ENCODE data around the gene PAM16. TPM values are rescaled to one million over a fixed set of nuclear protein-coding genes. Genes with fewer than 3 reads are reported as not detected.
"Not testable (repeated sequence)": the region's sequence is repeated elsewhere in the genome, so short reads cannot be mapped to it uniquely, and the experiment has no call there.

PAM16 gene
- total and polyA plus RNA-seq, 4 donors: 18.3 to 55.3 (median 38.4) TPM

DNA sequence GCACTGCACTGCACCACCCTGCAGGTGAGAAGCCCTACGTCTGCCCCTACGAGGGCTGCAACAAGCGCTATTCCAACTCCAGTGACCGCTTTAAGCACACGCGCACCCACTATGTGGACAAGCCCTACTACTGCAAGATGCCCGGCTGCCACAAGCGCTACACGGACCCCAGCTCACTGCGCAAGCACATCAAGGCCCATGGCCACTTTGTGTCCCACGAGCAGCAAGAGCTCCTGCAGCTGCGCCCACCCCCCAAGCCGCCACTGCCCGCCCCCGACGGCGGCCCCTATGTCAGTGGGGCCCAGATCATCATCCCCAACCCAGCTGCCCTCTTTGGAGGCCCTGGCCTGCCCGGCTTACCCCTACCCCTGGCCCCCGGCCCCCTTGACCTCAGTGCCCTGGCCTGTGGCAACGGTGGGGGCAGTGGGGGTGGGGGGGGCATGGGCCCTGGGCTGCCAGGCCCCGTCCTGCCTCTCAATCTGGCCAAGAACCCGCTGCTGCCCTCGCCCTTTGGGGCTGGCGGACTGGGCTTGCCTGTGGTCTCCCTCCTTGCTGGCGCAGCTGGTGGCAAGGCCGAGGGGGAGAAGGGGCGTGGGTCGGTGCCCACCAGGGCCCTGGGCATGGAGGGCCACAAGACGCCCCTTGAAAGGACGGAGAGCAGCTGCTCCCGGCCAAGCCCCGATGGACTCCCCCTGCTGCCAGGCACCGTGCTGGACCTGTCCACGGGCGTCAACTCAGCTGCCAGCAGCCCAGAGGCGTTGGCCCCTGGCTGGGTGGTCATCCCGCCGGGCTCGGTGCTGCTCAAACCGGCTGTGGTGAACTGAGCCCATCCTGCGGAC lies 14.2 kb downstream of the PAM16 start:
- no peak overlapping the region for H3K27ac ChIP-seq (ENCODE audit: low read depth, low read length)
- H3K4me1 ChIP-seq (ENCODE audit: control insufficient read depth, insufficient read depth, low read length): peaks cover 27% of the 10 kb centered on the region
- no peak for DNase-seq (ENCODE audit: low read depth in 4 of 6, low spot score in 6 of 6)
- H3K36me3 ChIP-seq (ENCODE audit: control insufficient read depth, insufficient read depth, low read length): peaks cover 89% of the 10 kb centered on the region
- H3K9me3 ChIP-seq (ENCODE audit: control insufficient read depth, insufficient read depth, low read length): no peaks in the 10 kb centered on the region
- 87% methylated on average over 34 of the region's 41 CpGs for WGBS (ENCODE audit: insufficient coverage)
- no peak overlapping the region for H3K4me3 ChIP-seq (ENCODE audit: low read depth, low read length)
- H3K27me3 ChIP-seq (ENCODE audit: control insufficient read depth, insufficient read depth, low read length): no peaks in the 10 kb centered on the region

DNA sequence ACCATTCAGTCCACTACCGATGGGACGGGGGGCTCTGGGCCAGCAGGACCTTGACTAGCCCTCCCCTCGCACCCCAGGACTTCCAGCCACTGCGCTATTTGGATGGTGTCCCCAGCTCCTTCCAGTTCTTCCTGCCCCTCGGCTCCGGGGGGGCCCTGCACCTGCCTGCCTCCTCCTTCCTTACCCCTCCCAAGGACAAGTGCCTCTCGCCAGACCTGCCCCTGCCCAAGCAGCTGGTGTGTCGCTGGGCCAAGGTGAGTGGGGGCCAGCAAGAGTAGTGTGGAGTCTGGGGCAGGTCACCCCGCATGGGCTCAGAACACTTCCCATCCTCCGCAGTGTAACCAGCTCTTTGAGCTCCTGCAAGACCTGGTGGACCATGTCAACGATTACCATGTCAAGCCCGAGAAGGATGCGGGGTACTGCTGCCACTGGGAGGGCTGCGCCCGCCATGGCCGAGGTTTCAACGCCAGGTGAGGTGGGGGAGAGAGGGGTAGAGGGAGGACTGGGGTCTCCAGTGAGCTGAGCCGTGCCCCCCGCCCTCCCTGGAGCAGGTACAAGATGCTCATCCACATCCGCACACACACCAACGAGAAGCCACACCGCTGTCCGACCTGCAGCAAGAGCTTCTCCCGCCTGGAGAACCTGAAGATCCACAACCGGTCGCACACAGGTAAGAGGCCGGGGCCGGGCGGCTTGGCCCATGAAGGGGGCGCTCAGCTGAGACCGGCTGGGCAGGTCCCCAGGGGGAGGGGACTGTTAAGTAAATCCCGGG lies 16.2 kb downstream of the PAM16 start:
- Histone ChIP-seq H3K9me3 (ENCODE audit: control insufficient read depth, insufficient read depth, low read length) (no peaks in the 10 kb centered on the region), H3K36me3 (ENCODE audit: control insufficient read depth, insufficient read depth, low read length) (peaks cover 79% of the 10 kb centered on the region), H3K4me1 (ENCODE audit: control insufficient read depth, insufficient read depth, low read length) (peaks cover 21% of the 10 kb centered on the region), H3K27me3 (ENCODE audit: control insufficient read depth, insufficient read depth, low read length) (no peaks in the 10 kb centered on the region), H3K27ac (ENCODE audit: low read depth, low read length) (no peak overlapping the region), H3K4me3 (ENCODE audit: low read depth, low read length) (no peak overlapping the region)
- no peak for DNase-seq (ENCODE audit: low read depth in 4 of 6, low spot score in 6 of 6)
- WGBS (ENCODE audit: insufficient coverage): 93% methylated on average over 25 of the region's 32 CpGs

DNA sequence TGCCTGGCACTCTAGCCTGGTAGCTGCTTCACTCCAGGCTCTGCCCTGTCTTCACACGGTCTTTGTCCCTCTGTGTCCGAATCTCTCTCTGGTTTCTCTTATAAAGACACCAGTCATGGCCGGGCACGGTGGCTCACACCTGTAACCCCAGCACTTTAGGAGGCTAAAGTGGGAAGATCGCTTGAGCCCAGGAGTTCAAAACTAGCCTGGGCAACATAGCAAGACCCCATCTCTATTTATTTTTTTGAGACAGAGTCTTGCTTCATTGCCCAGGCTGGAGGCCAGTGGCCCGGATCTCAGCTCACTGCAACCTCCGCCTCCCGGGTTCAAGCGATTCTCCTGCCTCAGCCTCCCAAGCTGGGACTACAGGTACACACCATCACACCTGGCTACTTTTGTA lies 17.4 kb downstream of the PAM16 start:
- not testable (repeated sequence) for H3K27me3 ChIP-seq (ENCODE audit: control insufficient read depth, insufficient read depth, low read length); H3K4me3 ChIP-seq (ENCODE audit: low read depth, low read length); H3K9me3 ChIP-seq (ENCODE audit: control insufficient read depth, insufficient read depth, low read length); DNase-seq (ENCODE audit: low read depth in 4 of 6, low spot score in 6 of 6); H3K27ac ChIP-seq (ENCODE audit: low read depth, low read length)
- WGBS (ENCODE audit: insufficient coverage): 100% methylated on average over 6 of the region's 9 CpGs
- Histone ChIP-seq H3K36me3 (ENCODE audit: control insufficient read depth, insufficient read depth, low read length) (peaks cover 73% of the 10 kb centered on the region), H3K4me1 (ENCODE audit: control insufficient read depth, insufficient read depth, low read length) (peaks cover 21% of the 10 kb centered on the region)

DNA sequence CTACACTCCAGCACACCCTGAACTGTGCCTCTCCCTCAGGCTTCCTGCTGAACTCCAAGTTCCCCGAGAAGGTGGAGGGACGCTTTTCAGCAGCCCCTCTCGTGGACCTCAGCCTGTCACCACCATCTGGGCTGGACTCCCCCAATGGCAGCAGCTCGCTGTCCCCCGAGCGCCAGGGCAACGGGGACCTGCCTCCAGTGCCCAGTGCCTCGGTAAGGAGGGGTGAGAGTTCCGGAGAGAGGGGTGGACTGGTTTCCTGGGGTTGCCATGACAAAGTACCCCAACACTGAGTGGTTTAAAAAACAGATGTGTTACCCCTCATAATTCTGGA lies 17.8 kb downstream of the PAM16 start:
- Histone ChIP-seq H3K27ac (ENCODE audit: low read depth, low read length) (no peak overlapping the region), H3K9me3 (ENCODE audit: control insufficient read depth, insufficient read depth, low read length) (no peaks in the 10 kb centered on the region), H3K4me1 (ENCODE audit: control insufficient read depth, insufficient read depth, low read length) (peaks cover 23% of the 10 kb centered on the region), H3K36me3 (ENCODE audit: control insufficient read depth, insufficient read depth, low read length) (peaks cover 69% of the 10 kb centered on the region), H3K27me3 (ENCODE audit: control insufficient read depth, insufficient read depth, low read length) (no peaks in the 10 kb centered on the region), H3K4me3 (ENCODE audit: low read depth, low read length) (no peak overlapping the region)
- WGBS (ENCODE audit: insufficient coverage): 83% methylated on average over 9 of the region's 9 CpGs
- no peak for DNase-seq (ENCODE audit: low read depth in 4 of 6, low spot score in 6 of 6)

DNA sequence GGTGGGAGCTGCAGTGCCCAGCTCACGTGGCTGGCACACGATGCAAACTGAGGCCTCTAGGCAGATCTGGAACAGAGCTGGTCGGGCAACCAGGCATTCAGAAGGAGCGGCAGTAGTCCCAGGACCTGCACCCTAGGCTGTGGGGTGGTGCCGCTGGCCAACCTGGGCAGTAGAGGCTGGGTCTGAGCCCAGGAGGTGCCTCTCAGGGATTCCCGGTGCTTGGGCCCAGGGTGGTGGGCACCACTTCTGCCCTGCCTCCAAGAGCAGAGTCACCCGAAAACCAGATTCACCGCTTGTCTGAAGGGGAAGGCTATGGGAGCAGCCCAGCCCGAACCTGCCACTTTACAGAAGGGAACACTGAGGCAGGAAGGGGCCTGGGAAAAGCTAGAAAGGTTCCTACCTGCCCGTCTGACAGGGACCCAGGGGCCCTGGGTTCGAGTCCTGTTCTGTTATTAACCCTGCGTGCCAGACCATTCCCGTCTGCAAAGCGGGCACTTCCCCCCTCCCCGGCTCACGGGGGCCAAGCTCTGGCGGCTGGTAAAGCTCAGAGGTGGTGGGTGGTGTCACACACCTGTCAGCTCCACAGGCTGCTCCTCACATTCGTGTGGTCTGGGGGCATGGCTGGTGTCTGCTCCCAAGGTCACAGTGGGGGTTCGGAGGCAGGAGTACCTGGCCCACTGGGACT lies 18.4 kb downstream of the PAM16 start:
- Histone ChIP-seq H3K9me3 (ENCODE audit: control insufficient read depth, insufficient read depth, low read length) (no peaks in the 10 kb centered on the region), H3K27me3 (ENCODE audit: control insufficient read depth, insufficient read depth, low read length) (no peaks in the 10 kb centered on the region), H3K36me3 (ENCODE audit: control insufficient read depth, insufficient read depth, low read length) (peaks cover 64% of the 10 kb centered on the region), H3K4me1 (ENCODE audit: control insufficient read depth, insufficient read depth, low read length) (peaks cover 28% of the 10 kb centered on the region), H3K27ac (ENCODE audit: low read depth, low read length) (no peak overlapping the region), H3K4me3 (ENCODE audit: low read depth, low read length) (no peak overlapping the region)
- 88% methylated on average over 14 of the region's 19 CpGs for WGBS (ENCODE audit: insufficient coverage)
- no peak for DNase-seq (ENCODE audit: low read depth in 4 of 6, low spot score in 6 of 6)

DNA sequence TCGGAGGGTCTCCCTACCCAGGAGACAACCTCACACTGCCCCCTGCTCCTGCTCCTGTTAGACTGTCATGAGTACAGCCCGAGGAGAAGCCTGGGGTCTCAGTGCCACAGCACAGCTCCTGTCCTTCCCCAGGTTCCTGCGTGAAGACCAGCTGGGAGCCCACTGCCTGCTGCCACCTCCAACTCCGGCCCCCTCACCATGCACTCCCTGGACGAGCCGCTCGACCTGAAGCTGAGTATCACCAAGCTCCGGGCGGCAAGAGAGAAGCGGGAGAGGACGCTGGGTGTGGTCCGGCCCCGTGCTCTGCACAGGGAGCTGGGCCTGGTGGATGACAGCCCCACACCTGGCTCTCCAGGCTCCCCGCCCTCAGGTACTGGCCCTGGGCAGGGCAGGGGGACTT lies 19.0 kb downstream of the PAM16 start:
- Histone ChIP-seq H3K9me3 (ENCODE audit: control insufficient read depth, insufficient read depth, low read length) (no peaks in the 10 kb centered on the region), H3K36me3 (ENCODE audit: control insufficient read depth, insufficient read depth, low read length) (peaks cover 57% of the 10 kb centered on the region), H3K27ac (ENCODE audit: low read depth, low read length) (no peak overlapping the region), H3K4me1 (ENCODE audit: control insufficient read depth, insufficient read depth, low read length) (peaks cover 32% of the 10 kb centered on the region), H3K27me3 (ENCODE audit: control insufficient read depth, insufficient read depth, low read length) (no peaks in the 10 kb centered on the region), H3K4me3 (ENCODE audit: low read depth, low read length) (no peak overlapping the region)
- DNase-seq (ENCODE audit: low read depth in 4 of 6, low spot score in 6 of 6): no peak
- 92% methylated on average over 14 of the region's 14 CpGs for WGBS (ENCODE audit: insufficient coverage)

DNA sequence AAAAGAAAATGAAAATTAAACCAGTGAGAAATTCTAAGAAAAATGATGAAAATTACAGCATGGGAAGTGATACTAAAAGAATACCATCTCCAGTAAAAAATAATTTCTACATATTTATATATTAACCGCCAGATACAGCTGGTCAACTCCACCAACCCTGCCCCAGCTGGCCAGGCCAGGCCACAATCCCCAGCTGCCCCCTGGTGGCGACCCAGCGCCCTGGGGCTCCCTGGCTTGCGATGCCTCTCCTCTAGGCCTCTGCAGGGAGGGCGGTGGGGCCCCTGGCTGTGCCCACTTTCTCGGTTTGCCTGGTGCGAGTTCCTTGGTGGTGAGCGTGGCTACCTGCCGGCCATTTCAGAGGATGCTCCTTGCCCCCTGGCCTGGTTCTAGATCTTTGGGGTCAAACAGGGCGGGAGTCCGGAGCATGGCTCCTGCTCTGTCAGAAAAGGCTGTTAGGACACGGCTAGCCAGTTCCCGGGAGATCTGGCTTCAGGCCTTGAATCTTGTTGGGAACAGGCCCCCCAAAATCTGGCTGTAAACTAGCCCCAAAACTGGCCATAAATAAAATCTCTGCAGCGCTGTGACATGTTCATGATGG lies 20.7 kb downstream of the PAM16 start:
- 62% methylated on average over 13 of the region's 14 CpGs for WGBS (ENCODE audit: insufficient coverage)
- DNase-seq (ENCODE audit: low read depth in 4 of 6, low spot score in 6 of 6): peak in 1 of 6 donors; percentile 55
- H3K4me1 ChIP-seq (ENCODE audit: control insufficient read depth, insufficient read depth, low read length): peaks cover 39% of the 10 kb centered on the region
- no peaks in the 10 kb centered on the region for H3K9me3 ChIP-seq (ENCODE audit: control insufficient read depth, insufficient read depth, low read length)
- peaks cover 41% of the 10 kb centered on the region for H3K36me3 ChIP-seq (ENCODE audit: control insufficient read depth, insufficient read depth, low read length)
- no peaks in the 10 kb centered on the region for H3K27me3 ChIP-seq (ENCODE audit: control insufficient read depth, insufficient read depth, low read length)
- H3K4me3 ChIP-seq (ENCODE audit: low read depth, low read length): no peak overlapping the region
- no peak overlapping the region for H3K27ac ChIP-seq (ENCODE audit: low read depth, low read length)

DNA sequence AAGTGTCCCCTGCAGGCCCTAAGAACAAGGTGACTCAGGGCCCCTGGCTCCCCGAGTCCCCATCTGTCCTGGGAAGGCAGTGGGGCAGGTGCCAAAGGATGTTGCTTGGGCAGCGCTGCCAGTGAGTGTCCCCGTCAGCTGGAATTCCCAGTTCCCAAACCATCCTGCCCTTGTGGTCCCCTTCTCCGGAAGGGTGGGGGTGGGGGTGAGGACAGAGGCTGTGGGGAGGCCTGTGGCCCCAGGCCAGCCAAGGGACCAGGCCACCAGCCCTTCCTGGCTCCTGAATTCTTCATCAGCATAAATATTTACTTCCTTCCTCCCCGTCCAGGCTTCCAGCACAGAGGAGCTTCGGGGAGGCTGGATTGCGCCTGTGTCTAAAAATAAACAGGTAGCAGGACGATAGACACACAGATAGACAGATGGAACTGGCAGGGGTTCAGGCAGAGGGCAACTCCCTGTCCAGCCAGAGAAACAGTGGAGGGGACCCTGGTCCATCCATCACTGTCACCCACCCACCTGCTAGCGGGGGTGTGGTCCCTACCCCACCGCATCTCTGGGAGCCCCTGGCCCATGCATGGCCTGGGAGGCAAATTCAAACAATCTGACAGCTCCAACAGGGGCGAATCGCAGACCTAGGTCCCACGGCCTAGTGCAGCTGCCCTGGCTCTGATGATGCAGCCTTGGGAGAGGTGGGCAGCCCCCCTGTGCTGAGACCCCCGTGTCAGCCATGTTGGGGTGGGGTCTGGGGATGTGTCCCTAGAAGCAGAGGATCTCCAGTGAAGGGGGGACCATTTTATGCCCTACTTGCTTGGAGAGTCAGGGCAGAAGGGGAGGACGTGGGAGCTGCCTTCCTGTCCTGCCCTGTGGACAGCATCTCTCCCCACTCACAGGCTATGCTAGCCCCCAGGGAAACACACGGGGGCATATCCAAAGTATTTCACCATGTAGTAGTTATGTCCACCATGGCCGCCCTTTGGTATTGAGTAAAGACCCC lies 22.0 kb downstream of the PAM16 start:
- WGBS (ENCODE audit: insufficient coverage): 74% methylated on average over 9 of the region's 17 CpGs
- no peak overlapping the region for H3K4me3 ChIP-seq (ENCODE audit: low read depth, low read length)

More for the DNA sequence above, 22.0 kb downstream of the PAM16 start:
- Histone ChIP-seq H3K27me3 (ENCODE audit: control insufficient read depth, insufficient read depth, low read length) (no peaks in the 10 kb centered on the region), H3K9me3 (ENCODE audit: control insufficient read depth, insufficient read depth, low read length) (no peaks in the 10 kb centered on the region), H3K36me3 (ENCODE audit: control insufficient read depth, insufficient read depth, low read length) (peaks cover 39% of the 10 kb centered on the region), H3K4me1 (ENCODE audit: control insufficient read depth, insufficient read depth, low read length) (peaks cover 52% of the 10 kb centered on the region), H3K27ac (ENCODE audit: low read depth, low read length) (peak overlapping the region; percentile 83)
- DNase-seq (ENCODE audit: low read depth in 4 of 6, low spot score in 6 of 6): no peak
